A673 (cell line): Measurements from ENCODE around the gene IL26. TPM values are rescaled to one million over a fixed set of nuclear protein-coding genes. Genes with fewer than 3 reads are reported as not detected.

Experiments used
- BruUV-seq: library from RNA; stranded (reverse); fragments of 400-500 nt; replicated peaks from 2 replicates; lab custom pipeline; 2021; lab: Mats Ljungman, UMichigan
- CTCF ChIA-PET: fragments of 300-600 bp; sonication (Branson Sonifier 250); formaldehyde crosslinking; loops from one replicate; lab custom pipeline; 2022; ENCODE audit warnings: antibody characterized with exemption; lab: Charles Lee
- POLR2A ChIA-PET: fragments of 300-600 bp; sonication (Branson Sonifier 250); formaldehyde crosslinking; loops from one replicate; lab custom pipeline; 2022; ENCODE audit warnings: antibody characterized with exemption; ENCODE audit not compliant: low non-redundant PET; lab: Charles Lee
- DNase-seq: peaks from one replicate; pipeline ENCODE4 v3.0.0-alpha.2; 2015; ENCODE audit warnings: low spot score
- H3K27ac ChIP-seq: fragments of 200-600 bp; sonication (generic); 2 replicates; pipeline ENCODE4 v1.5.1; 2016; ENCODE audit warnings: mixed run types, low read depth, mild to moderate bottlenecking, mixed read lengths, antibody characterized with exemption, low read length; ENCODE audit not compliant: poor library complexity, severe bottlenecking
- H3K27me3 ChIP-seq: fragments of 200-600 bp; sonication (generic); replicated peaks from 2 replicates; pipeline ENCODE4 v1.6.1; 2017; ENCODE audit warnings: mixed run types, low read depth, mild to moderate bottlenecking, mixed read lengths, antibody characterized with exemption, low read length; ENCODE audit not compliant: insufficient read depth, poor library complexity
- H3K36me3 ChIP-seq: fragments of 200-600 bp; sonication (generic); 2 replicates; pipeline ENCODE4 v1.6.1; 2016; ENCODE audit warnings: mixed run types, mild to moderate bottlenecking, mixed read lengths, antibody characterized with exemption, low read length; ENCODE audit not compliant: insufficient read depth, poor library complexity, severe bottlenecking
- H3K4me1 ChIP-seq: fragments of 200-600 bp; sonication (generic); 2 replicates; pipeline ENCODE4 v1.6.1; 2017; ENCODE audit warnings: mixed run types, mild to moderate bottlenecking, mixed read lengths, antibody characterized with exemption, low read length; ENCODE audit not compliant: insufficient read depth, poor library complexity, severe bottlenecking
- H3K4me3 ChIP-seq: fragments of 200-600 bp; sonication (generic); 2 replicates; pipeline ENCODE4 v1.5.1; 2016; ENCODE audit warnings: low read depth, mixed run types, mild to moderate bottlenecking, mixed read lengths, low read length; ENCODE audit not compliant: poor library complexity, severe bottlenecking
- H3K9me3 ChIP-seq: fragments of 200-600 bp; sonication (generic); 2 replicates; pipeline ENCODE4 v1.6.1; 2016; ENCODE audit warnings: mixed run types, low read depth, mild to moderate bottlenecking, mixed read lengths, antibody characterized with exemption, low read length; ENCODE audit not compliant: poor library complexity, severe bottlenecking
- CTCF ChIP-seq: fragments of 300-800, 200-600 bp; sonication (generic); conservative IDR thresholded peaks from 2 replicates; pipeline ENCODE4 v1.5.1; 2017; ENCODE audit warnings: low read depth, mild to moderate bottlenecking, antibody characterized with exemption, low read length, moderate library complexity, mixed read lengths
- EZH2 ChIP-seq: fragments of 200-600 bp; sonication (generic); IDR thresholded peaks from 2 replicates; pipeline ENCODE4 v1.6.1; 2017; ENCODE audit warnings: borderline replicate concordance, low read depth, mild to moderate bottlenecking, mixed read lengths, antibody characterized with exemption, low read length; ENCODE audit not compliant: poor library complexity, severe bottlenecking
- intact Hi-C: fragments of 100-400 bp; cut with micrococcal nuclease; formaldehyde crosslinking; loops from one replicate; pipeline ENCODE4 v1.10.0; 2022; ENCODE audit not compliant: unreplicated experiment
- total RNA-seq: library from RNA; stranded (reverse); gene quantifications from 2 replicates; pipeline ENCODE4 v1.2.3, GENCODE V29; 2021

The IL26 gene
- total RNA-seq, 1 experiment from 2014 or later, result not detected

- no peak overlapping the region for H3K27ac ChIP-seq
- DNase-seq, result no peak
- POLR2A ChIA-PET, result no interaction called here
- CTCF ChIA-PET, result no interaction called here
- H3K9me3 ChIP-seq, result no peaks in the 10 kb centered on the region
- H3K27me3 ChIP-seq, result peaks cover 8% of the 10 kb centered on the region
- H3K4me3 ChIP-seq, result no peak overlapping the region
- BruUV-seq, result no TSS peak
- TF ChIP-seq CTCF (no peak), EZH2 (no peak)
- no peaks in the 10 kb centered on the region for H3K4me1 ChIP-seq
- no peaks in the 10 kb centered on the region for H3K36me3 ChIP-seq
- intact Hi-C loops, result no loop called here
Measured at GRCh38 chr12:68163560-68164081, 62.0 kb downstream of the IL26 start.

GRCh38 chr12:68162374-68162773, 63.2 kb downstream of the IL26 start:
- peaks cover 8% of the 10 kb centered on the region for H3K27me3 ChIP-seq
- ChIA-PET CTCF (no interaction called here), POLR2A (no interaction called here)
- no peak for TF ChIP-seq CTCF
- no peak overlapping the region for H3K4me3 ChIP-seq
- intact Hi-C loops, result no loop called here
- H3K36me3 ChIP-seq, result no peaks in the 10 kb centered on the region
- H3K4me1 ChIP-seq, result no peaks in the 10 kb centered on the region
- DNase-seq, result no peak
- no peaks in the 10 kb centered on the region for H3K9me3 ChIP-seq
- H3K27ac ChIP-seq, result no peak overlapping the region
- no TSS peak for BruUV-seq

GRCh38 chr12:68159681-68160304, 65.8 kb downstream of the IL26 start, which contains the start of gene IFNG:
Gene IFNG (minus strand): TSS chr12:68159740. CDS start chr12:68159615, 125 bp downstream.
- TF ChIP-seq EZH2, result no peak
- TF ChIP-seq CTCF, result no peak
- CTCF ChIA-PET, result no interaction called here
- POLR2A ChIA-PET, result no interaction called here
- no peak within 1 kb of the TSS for H3K4me3 ChIP-seq
- no peaks in the 10 kb centered on the region for H3K4me1 ChIP-seq
- intact Hi-C loops, result loop anchor here (5.0 kb wide), 1 partner anchor 122 kb away; no protein-coding TSS in a partner anchor
- peaks cover 8% of the 10 kb centered on the region for H3K27me3 ChIP-seq
- no peaks in the 10 kb centered on the region for H3K9me3 ChIP-seq
- no peak within 1 kb of the TSS for H3K27ac ChIP-seq
- no peak for DNase-seq
- no peaks in the 10 kb centered on the region for H3K36me3 ChIP-seq
- BruUV-seq, result no TSS peak
